Prostate gland (tissue), 2 donors: ENCODE measurements around the gene ASB3. TPM values are rescaled to one million over a fixed set of nuclear protein-coding genes. Genes with fewer than 3 reads are reported as not detected.
A peak's percentile ranks its signal among the peaks of the same experiment; 100 is the strongest.

Source experiments
- DNase-seq: peaks from one replicate; pipeline ENCODE4 v3.0.0-alpha.2; 2019; ENCODE audit warnings: low spot score
- H3K27ac ChIP-seq, 2 donors: fragments of 200-600 bp; sonication (generic); 2 replicates each; pipeline ENCODE4 v1.5.1; 2017 to 2019
- H3K27me3 ChIP-seq: fragments of 200-600 bp; sonication (generic); replicated peaks from 2 replicates; pipeline ENCODE4 v1.5.1; 2019; ENCODE audit not compliant: insufficient read depth
- H3K36me3 ChIP-seq, 2 donors: fragments of 200-600 bp; sonication (generic); 1 replicate in 1 of 2; 2 replicates in 1 of 2; pipeline versions ENCODE4 v1.5.1 to v1.8.1; 2017 to 2019
- H3K4me1 ChIP-seq: fragments of 200-600 bp; sonication (generic); replicated peaks from 2 replicates; pipeline ENCODE4 v1.5.1; 2019
- H3K4me3 ChIP-seq, 2 donors: fragments of 200-600 bp; sonication (generic); 2 replicates each; pipeline ENCODE4 v1.5.1; 2017 to 2019
- H3K9me3 ChIP-seq: fragments of 200-600 bp; sonication (generic); 2 replicates; pipeline ENCODE4 v1.5.1; 2017
- POLR2A ChIP-seq: fragments of 450-650 bp; IDR thresholded peaks from one replicate; pipeline ENCODE4 v1.6.1; 2016; ENCODE audit warnings: antibody characterized with exemption, mild to moderate bottlenecking
- POLR2AphosphoS5 ChIP-seq: sonication (generic); formaldehyde crosslinking; IDR thresholded peaks from one replicate; pipeline ENCODE4 v1.6.1; 2017; ENCODE audit warnings: antibody characterized with exemption
- WGBS: methylation state at CpG from one replicate; pipeline ENCODE4 v1.1.5; 2018; 5-methylcytosine and 5-hydroxymethylcytosine counted together
- intact Hi-C: fragments of 100-400 bp; cut with DNase I; formaldehyde crosslinking; loops from one replicate; pipeline ENCODE4 v1.14.2; 2022
- total RNA-seq, 2 donors: library from RNA; depleted of rRNA; stranded (reverse); fragments of >200 nt; gene quantifications; one replicate each; pipeline ENCODE4 v1.1.0, GENCODE V29; 2016
- TF ChIP-seq, protein P1 (sequence below), 4 experiments: fragments of 200-600 bp in 2 of 4; fragments of 450-650 bp in 2 of 4; sonication (generic) in 2 of 4; IDR thresholded peaks; 1 replicate in 3 of 4; 2 replicates in 1 of 4; pipeline ENCODE4 v1.5.1; 2016 to 2019; ENCODE audit warnings: antibody characterized with exemption in 4 of 4, mild to moderate bottlenecking in 2 of 4, moderate library complexity in 2 of 4

The ASB3 gene
- total RNA-seq, 2 donors from 2014 or later = 14.3 to 23.6 TPM

DNA sequence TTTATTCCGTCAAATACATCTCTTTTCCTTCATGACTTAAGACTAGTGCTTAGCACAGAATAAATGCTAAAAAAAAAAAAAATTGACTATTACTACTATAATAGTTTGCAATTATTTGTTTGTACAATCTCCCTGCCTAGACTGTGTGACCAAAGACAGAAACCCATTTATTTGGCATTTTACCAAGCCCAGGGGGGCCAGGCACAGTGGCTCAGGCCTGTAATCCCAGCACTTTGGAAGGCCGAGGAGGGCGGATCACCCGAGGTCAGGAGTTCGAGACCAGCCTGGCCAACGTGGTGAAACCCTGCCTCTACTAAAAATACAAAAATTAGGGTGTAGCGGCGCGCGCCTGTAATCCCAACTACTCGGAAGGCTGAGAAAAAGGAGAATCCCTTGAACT is 1.4 kb downstream of the ASB3 start:
- Histone ChIP-seq H3K27me3 (no peaks in the 10 kb centered on the region), H3K9me3 (no peaks in the 10 kb centered on the region), H3K4me1 (peaks cover 5% of the 10 kb centered on the region), H3K4me3 (peak overlapping the region; percentile 75 to 84), H3K27ac (peak overlapping the region in 1 of 2 donors; percentile 88), H3K36me3 (no peaks in the 10 kb centered on the region)
- 64% methylated on average over 11 of the region's 11 CpGs for WGBS
- no peak for DNase-seq
- intact Hi-C loops = no loop called here
- TF ChIP-seq, protein P1, sequence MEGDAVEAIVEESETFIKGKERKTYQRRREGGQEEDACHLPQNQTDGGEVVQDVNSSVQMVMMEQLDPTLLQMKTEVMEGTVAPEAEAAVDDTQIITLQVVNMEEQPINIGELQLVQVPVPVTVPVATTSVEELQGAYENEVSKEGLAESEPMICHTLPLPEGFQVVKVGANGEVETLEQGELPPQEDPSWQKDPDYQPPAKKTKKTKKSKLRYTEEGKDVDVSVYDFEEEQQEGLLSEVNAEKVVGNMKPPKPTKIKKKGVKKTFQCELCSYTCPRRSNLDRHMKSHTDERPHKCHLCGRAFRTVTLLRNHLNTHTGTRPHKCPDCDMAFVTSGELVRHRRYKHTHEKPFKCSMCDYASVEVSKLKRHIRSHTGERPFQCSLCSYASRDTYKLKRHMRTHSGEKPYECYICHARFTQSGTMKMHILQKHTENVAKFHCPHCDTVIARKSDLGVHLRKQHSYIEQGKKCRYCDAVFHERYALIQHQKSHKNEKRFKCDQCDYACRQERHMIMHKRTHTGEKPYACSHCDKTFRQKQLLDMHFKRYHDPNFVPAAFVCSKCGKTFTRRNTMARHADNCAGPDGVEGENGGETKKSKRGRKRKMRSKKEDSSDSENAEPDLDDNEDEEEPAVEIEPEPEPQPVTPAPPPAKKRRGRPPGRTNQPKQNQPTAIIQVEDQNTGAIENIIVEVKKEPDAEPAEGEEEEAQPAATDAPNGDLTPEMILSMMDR (IDR thresholded peaks at IDR 0.05) = no peak
- TF ChIP-seq POLR2AphosphoS5 (no peak), POLR2A (no peak)

DNA sequence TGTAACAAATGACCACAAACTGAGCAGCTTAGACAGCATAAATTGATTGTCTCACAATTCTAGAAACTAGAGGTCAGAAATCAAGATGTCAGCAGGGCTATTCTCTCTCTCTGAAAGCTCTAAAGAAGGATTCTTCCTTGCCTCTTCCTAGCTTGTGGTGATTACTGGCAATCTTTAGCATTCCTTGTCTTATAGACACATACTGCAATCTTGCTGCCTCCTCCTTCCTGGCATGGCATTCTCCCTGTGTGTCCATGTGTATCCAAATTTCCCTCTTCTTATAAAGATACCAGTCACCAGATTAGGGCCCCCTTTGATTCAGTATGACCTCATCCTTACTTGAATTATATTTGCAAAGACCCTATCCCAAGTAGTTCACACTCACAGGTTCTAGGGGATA is 2.3 kb downstream of the ASB3 start:
- Histone ChIP-seq H3K4me3 (no peak overlapping the region), H3K27ac (no peak overlapping the region), H3K27me3 (no peaks in the 10 kb centered on the region), H3K4me1 (peaks cover 5% of the 10 kb centered on the region), H3K9me3 (no peaks in the 10 kb centered on the region), H3K36me3 (no peaks in the 10 kb centered on the region)
- intact Hi-C loops = no loop called here
- DNase-seq = no peak
- TF ChIP-seq POLR2A (no peak), POLR2AphosphoS5 (no peak)
- TF ChIP-seq, protein P1 (IDR thresholded peaks at IDR 0.05) = no peak

DNA sequence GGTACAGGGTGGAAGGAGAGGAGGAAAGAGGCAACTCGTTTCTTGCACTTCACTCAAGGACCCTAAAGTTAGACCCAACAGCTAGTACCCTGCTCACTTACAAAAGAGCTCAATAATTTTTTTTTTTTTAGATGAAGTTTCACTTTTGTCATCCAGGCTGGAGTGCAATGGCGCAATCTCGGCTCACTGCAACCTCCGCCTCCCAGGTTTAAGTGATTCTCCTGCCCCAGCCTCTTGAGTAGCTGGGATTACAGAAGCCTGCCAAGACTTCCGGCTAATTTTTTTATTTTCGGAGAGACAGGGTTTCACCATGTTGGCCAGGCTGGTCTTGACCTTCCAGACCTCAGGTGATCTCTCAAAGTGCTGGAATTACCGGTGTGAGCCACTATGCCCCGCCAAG is 4.1 kb downstream of the ASB3 start:
- Histone ChIP-seq H3K4me3 (no peak overlapping the region), H3K9me3 (no peaks in the 10 kb centered on the region), H3K4me1 (peaks cover 5% of the 10 kb centered on the region), H3K36me3 (no peaks in the 10 kb centered on the region), H3K27ac (no peak overlapping the region), H3K27me3 (no peaks in the 10 kb centered on the region)
- DNase-seq = no peak
- intact Hi-C loops = no loop called here
- 80% methylated on average over 8 of the region's 8 CpGs for WGBS
- TF ChIP-seq, protein P1 (IDR thresholded peaks at IDR 0.05) = no peak
- TF ChIP-seq POLR2AphosphoS5 (no peak), POLR2A (no peak)

DNA sequence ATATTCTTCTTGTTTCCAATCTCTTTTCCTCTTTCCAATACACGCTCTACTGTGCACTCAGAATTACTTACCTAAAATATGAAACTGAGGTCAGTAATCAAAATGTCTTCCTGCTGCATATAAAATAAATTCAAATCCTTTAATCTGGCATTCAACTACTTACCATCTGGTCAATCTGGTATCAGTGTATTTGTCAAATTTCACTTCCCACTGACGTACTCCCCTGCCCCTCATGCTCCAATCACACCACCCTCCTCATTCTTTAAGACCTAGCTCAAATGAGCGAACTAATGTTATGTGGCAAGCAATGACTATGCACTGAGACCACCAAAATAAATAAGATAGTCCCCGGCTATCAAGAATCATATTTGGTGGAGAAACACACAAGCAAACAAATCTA is 6.7 kb downstream of the ASB3 start:
- H3K27ac ChIP-seq = no peak overlapping the region
- TF ChIP-seq, protein P1 (IDR thresholded peaks at IDR 0.05) = no peak
- TF ChIP-seq POLR2AphosphoS5 (no peak), POLR2A (no peak)
- H3K9me3 ChIP-seq = no peaks in the 10 kb centered on the region
- no peaks in the 10 kb centered on the region for H3K36me3 ChIP-seq
- H3K27me3 ChIP-seq = no peaks in the 10 kb centered on the region
- H3K4me1 ChIP-seq = peaks cover 5% of the 10 kb centered on the region
- no peak for DNase-seq
- no peak overlapping the region for H3K4me3 ChIP-seq
- 92% methylated on average over 4 of the region's 4 CpGs for WGBS
- intact Hi-C loops = no loop called here

DNA sequence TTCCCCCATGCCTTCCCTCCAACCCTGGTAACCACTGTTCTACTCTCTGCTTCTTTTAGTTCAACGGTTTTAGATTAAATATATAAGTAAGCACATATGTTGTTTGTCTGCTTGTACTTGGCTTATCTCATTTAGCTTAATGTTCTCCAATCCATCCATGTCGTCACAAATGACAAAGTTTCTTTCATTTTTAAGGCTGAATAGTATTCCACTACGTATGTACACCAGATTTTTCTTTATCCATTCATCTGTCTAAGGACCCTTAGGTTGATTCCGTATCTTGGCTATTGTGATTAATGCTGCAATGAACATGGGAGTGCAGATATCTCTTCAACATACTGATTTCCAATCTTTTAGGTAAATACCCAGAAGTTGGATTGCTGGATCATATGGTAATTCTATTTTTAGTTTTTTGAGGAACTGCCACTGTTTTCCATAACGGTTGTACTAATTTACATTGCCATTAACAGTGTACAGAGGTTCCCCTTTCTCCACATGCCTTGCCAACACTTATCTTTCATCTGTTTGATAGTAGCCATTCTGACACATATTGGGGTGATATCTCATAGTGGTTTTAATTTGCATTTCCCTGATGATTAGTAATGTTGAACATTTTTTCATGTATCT is 8.1 kb downstream of the ASB3 start:
- no peaks in the 10 kb centered on the region for H3K36me3 ChIP-seq
- no peaks in the 10 kb centered on the region for H3K4me1 ChIP-seq
- H3K27me3 ChIP-seq = no peaks in the 10 kb centered on the region
- no peak for TF ChIP-seq POLR2AphosphoS5
- no peak for TF ChIP-seq POLR2A
- TF ChIP-seq, protein P1 (IDR thresholded peaks at IDR 0.05) = no peak
- no peak for DNase-seq
- H3K27ac ChIP-seq = no peak overlapping the region
- intact Hi-C loops = no loop called here
- no peaks in the 10 kb centered on the region for H3K9me3 ChIP-seq
- 86% methylated on average over 5 of the region's 5 CpGs for WGBS
- H3K4me3 ChIP-seq = no peak overlapping the region
